ENCODE data around the gene RBPJ. TPM values are rescaled to one million over a fixed set of nuclear protein-coding genes. Genes with fewer than 3 reads are reported as not detected.

RBPJ gene
- total and polyA plus RNA-seq, 2 of the 8 experiments (the other 6 are each of a cell fraction or from before 2014, with no cell fraction given), result 65.5 to 217 TPM

DNA sequence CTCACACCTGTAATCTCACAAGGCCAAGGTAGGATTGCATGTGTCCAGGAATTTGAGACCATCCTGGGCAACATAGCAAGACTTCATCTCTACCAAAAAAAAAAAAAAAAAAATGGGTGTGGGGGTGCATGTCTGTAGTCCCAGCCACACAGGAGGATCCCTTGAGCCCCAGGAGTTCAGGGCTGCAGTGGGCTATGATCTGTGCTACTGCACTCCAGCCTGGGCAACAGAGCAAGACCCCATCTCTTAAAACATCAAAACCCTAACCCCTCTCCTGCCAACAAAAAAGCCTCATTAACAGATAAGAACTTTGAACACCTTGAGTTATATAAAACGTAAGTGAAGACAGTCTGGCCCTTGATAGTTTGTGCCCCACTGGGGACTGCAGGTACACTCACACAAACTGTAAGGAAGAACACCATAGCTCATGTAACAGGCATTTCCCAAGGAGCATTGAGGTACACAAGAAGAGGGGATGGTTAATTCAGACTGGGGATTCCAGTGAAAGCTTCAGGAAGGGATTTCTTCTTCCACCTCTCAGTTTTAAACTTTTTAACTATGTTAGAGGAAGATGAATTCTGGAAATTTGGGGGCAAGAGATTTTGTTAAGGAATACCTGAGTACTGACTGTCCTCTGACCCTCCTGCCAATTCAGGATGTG, 34.7 kb downstream of the RBPJ start (continued):
- TF ChIP-seq, protein P1, sequence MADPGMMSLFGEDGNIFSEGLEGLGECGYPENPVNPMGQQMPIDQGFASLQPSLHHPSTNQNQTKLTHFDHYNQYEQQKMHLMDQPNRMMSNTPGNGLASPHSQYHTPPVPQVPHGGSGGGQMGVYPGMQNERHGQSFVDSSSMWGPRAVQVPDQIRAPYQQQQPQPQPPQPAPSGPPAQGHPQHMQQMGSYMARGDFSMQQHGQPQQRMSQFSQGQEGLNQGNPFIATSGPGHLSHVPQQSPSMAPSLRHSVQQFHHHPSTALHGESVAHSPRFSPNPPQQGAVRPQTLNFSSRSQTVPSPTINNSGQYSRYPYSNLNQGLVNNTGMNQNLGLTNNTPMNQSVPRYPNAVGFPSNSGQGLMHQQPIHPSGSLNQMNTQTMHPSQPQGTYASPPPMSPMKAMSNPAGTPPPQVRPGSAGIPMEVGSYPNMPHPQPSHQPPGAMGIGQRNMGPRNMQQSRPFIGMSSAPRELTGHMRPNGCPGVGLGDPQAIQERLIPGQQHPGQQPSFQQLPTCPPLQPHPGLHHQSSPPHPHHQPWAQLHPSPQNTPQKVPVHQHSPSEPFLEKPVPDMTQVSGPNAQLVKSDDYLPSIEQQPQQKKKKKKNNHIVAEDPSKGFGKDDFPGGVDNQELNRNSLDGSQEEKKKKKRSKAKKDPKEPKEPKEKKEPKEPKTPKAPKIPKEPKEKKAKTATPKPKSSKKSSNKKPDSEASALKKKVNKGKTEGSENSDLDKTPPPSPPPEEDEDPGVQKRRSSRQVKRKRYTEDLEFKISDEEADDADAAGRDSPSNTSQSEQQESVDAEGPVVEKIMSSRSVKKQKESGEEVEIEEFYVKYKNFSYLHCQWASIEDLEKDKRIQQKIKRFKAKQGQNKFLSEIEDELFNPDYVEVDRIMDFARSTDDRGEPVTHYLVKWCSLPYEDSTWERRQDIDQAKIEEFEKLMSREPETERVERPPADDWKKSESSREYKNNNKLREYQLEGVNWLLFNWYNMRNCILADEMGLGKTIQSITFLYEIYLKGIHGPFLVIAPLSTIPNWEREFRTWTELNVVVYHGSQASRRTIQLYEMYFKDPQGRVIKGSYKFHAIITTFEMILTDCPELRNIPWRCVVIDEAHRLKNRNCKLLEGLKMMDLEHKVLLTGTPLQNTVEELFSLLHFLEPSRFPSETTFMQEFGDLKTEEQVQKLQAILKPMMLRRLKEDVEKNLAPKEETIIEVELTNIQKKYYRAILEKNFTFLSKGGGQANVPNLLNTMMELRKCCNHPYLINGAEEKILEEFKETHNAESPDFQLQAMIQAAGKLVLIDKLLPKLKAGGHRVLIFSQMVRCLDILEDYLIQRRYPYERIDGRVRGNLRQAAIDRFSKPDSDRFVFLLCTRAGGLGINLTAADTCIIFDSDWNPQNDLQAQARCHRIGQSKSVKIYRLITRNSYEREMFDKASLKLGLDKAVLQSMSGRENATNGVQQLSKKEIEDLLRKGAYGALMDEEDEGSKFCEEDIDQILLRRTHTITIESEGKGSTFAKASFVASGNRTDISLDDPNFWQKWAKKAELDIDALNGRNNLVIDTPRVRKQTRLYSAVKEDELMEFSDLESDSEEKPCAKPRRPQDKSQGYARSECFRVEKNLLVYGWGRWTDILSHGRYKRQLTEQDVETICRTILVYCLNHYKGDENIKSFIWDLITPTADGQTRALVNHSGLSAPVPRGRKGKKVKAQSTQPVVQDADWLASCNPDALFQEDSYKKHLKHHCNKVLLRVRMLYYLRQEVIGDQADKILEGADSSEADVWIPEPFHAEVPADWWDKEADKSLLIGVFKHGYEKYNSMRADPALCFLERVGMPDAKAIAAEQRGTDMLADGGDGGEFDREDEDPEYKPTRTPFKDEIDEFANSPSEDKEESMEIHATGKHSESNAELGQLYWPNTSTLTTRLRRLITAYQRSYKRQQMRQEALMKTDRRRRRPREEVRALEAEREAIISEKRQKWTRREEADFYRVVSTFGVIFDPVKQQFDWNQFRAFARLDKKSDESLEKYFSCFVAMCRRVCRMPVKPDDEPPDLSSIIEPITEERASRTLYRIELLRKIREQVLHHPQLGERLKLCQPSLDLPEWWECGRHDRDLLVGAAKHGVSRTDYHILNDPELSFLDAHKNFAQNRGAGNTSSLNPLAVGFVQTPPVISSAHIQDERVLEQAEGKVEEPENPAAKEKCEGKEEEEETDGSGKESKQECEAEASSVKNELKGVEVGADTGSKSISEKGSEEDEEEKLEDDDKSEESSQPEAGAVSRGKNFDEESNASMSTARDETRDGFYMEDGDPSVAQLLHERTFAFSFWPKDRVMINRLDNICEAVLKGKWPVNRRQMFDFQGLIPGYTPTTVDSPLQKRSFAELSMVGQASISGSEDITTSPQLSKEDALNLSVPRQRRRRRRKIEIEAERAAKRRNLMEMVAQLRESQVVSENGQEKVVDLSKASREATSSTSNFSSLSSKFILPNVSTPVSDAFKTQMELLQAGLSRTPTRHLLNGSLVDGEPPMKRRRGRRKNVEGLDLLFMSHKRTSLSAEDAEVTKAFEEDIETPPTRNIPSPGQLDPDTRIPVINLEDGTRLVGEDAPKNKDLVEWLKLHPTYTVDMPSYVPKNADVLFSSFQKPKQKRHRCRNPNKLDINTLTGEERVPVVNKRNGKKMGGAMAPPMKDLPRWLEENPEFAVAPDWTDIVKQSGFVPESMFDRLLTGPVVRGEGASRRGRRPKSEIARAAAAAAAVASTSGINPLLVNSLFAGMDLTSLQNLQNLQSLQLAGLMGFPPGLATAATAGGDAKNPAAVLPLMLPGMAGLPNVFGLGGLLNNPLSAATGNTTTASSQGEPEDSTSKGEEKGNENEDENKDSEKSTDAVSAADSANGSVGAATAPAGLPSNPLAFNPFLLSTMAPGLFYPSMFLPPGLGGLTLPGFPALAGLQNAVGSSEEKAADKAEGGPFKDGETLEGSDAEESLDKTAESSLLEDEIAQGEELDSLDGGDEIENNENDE (IDR thresholded peaks at IDR 0.05; ENCODE audit: insufficient replicate concordance, low read length), result no peak

All from H1 (cell line).